ENCODE results near the gene NBL1.

NBL1 gene, protein sequence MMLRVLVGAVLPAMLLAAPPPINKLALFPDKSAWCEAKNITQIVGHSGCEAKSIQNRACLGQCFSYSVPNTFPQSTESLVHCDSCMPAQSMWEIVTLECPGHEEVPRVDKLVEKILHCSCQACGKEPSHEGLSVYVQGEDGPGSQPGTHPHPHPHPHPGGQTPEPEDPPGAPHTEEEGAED

DNA sequence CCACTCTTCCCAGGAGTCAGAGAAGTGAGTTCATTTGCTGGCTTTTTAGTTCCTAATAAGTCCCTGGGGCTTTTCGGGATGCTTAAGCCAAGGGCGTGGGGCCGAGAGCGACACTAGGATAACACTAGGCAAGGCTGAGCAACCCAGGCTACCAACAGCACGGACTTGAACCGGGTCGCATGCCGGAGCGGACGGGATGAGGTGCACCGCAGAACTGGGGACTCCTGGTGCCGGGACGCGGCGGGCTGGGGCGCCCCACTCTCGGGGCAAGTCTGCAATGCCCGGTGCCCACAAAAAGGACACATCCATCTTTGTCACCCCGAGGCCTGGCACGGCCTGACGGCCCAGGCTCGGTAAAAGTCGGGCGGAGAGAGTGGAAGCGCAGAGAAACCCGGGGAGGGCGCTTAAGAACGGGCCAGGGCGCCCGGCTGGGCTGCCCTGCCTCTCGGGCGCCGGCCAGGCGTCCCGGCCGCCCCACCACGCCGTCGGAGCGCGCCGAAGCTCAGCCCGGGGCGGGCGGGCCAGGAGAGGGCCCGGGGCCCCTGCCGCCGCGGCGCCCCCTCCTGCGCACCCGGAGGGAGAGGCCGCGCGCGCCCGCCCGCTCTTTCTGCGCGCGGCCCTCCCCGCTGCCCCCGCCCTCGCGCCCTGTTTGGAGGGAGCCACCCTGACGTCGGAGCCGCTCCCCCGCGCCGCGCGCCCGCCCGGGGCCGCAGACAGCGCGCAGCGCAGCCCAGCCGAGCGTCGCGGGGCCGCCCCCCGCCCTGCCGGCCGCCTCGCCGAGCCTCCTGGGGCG lies at the start of gene NBL1:
TSS of gene NBL1 (plus strand) at position 710 of the 793 bp plus-strand sequence. CDS start 10,720 bp downstream, outside the sequence.
- Mint-ChIP-seq H3K27me3 (peaks cover 23% of the 10 kb centered on the region), H3K27ac (peak within 1 kb of the TSS; percentile 88), H3K4me3 (peak within 1 kb of the TSS; percentile 96), H3K4me1 (peaks cover 31% of the 10 kb centered on the region), H3K9me3 (no peaks in the 10 kb centered on the region), H3K36me3 (ENCODE audit: low read depth) (peaks cover 2% of the 10 kb centered on the region)
- peak; percentile 79 for DNase-seq
- ATAC-seq = peak; percentile 84

- Mint-ChIP-seq H3K4me1 (peaks cover 49% of the 10 kb centered on the region), H3K4me3 (peak overlapping the region; percentile 99), H3K9me3 (peaks cover 4% of the 10 kb centered on the region), H3K27ac (peak overlapping the region; percentile 98), H3K27me3 (peaks cover 2% of the 10 kb centered on the region), H3K36me3 (ENCODE audit: low read depth) (peaks cover 30% of the 10 kb centered on the region)
- DNase-seq (no peak), ATAC-seq (peak; percentile 1)
Observed at GRCh38 chr1:19596065-19596713, 47.9 kb upstream of the NBL1 start.

GRCh38 chr1:19596714-19597495 lies 47.2 kb upstream of the NBL1 start:
- peaks cover 33% of the 10 kb centered on the region for H3K36me3 Mint-ChIP-seq (ENCODE audit: low read depth)
- H3K4me1 Mint-ChIP-seq = peaks cover 56% of the 10 kb centered on the region

GRCh38 chr1:19597496-19598309 lies 46.4 kb upstream of the NBL1 start:
- H3K27ac Mint-ChIP-seq = peak overlapping the region; percentile 98
- DNase-seq (no peak), ATAC-seq (no peak)
- peaks cover 63% of the 10 kb centered on the region for H3K4me1 Mint-ChIP-seq
- peak overlapping the region; percentile 99 for H3K4me3 Mint-ChIP-seq
- H3K36me3 Mint-ChIP-seq (ENCODE audit: low read depth) = peaks cover 38% of the 10 kb centered on the region
- H3K9me3 Mint-ChIP-seq = peaks cover 4% of the 10 kb centered on the region
- peaks cover 2% of the 10 kb centered on the region for H3K27me3 Mint-ChIP-seq

More at GRCh38 chr1:19596714-19597495, 47.2 kb upstream of the NBL1 start:
- peaks cover 2% of the 10 kb centered on the region for H3K27me3 Mint-ChIP-seq
- peaks cover 4% of the 10 kb centered on the region for H3K9me3 Mint-ChIP-seq
- ATAC-seq (peak; percentile 94), DNase-seq (peak; percentile 97)
- H3K4me3 Mint-ChIP-seq = peak overlapping the region; percentile 99
- H3K27ac Mint-ChIP-seq = peak overlapping the region; percentile 98

DNA sequence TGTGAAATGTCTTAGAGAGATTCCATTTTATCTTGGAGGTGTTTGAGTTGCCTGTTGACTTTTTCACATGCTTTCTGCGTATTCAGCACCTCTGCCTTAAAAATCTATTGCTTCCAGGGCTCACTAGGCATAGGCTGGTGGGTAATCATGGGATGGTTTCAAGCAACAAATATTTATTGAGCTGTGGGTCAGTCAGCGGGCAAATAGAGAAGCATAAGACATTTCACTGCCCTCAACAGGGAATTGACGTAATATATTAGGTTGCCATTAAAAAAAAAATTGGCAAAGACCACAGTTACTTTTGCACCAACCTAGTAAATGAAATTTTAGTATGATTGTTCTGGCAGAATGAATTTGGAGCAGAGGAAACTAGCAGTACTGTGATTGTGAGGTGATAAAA lies 44.3 kb upstream of the NBL1 start:
- Mint-ChIP-seq H3K9me3 (peaks cover 4% of the 10 kb centered on the region), H3K4me1 (peaks cover 84% of the 10 kb centered on the region), H3K36me3 (ENCODE audit: low read depth) (peaks cover 45% of the 10 kb centered on the region), H3K4me3 (peak overlapping the region; percentile 66), H3K27ac (peak overlapping the region; percentile 80), H3K27me3 (peaks cover 2% of the 10 kb centered on the region)
- ATAC-seq = no peak
- DNase-seq = no peak

GRCh38 chr1:19602486-19602885 lies 41.6 kb upstream of the NBL1 start:
- H3K27ac Mint-ChIP-seq = no peak overlapping the region
- peaks cover 95% of the 10 kb centered on the region for H3K4me1 Mint-ChIP-seq
- peaks cover 42% of the 10 kb centered on the region for H3K36me3 Mint-ChIP-seq (ENCODE audit: low read depth)
- peaks cover 3% of the 10 kb centered on the region for H3K9me3 Mint-ChIP-seq
- H3K27me3 Mint-ChIP-seq = no peaks in the 10 kb centered on the region
- ATAC-seq = no peak
- no peak overlapping the region for H3K4me3 Mint-ChIP-seq
- DNase-seq = no peak

DNA sequence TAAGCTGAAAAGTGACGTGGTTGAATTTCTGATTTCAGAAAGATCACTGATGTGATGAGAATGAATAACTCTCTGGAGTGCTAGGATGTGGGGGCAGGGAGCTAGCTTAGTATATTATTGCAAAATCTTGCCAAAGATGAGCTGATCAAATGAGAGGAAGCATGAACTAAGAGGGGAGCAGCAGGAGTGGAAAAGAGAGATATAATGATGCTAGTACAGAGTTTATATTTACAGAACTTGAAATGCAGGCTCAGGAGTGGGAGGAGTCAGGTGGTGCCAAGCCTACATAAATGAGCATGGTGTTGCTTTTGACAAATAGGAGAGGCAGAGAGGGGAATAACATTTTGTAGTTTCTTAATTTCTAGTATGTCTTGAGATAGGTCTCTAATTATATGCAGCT lies 38.1 kb upstream of the NBL1 start:
- no peak for DNase-seq

GRCh38 chr1:19606817-19607642 lies 37.1 kb upstream of the NBL1 start:
- Mint-ChIP-seq H3K36me3 (ENCODE audit: low read depth) (peaks cover 29% of the 10 kb centered on the region), H3K4me3 (no peak overlapping the region), H3K4me1 (peaks cover 64% of the 10 kb centered on the region), H3K27me3 (no peaks in the 10 kb centered on the region), H3K9me3 (no peaks in the 10 kb centered on the region), H3K27ac (peak overlapping the region; percentile 76)
- ATAC-seq = peak; percentile 80
- DNase-seq = peak; percentile 36

More for the DNA sequence above, 38.1 kb upstream of the NBL1 start:
- ATAC-seq = no peak
- no peaks in the 10 kb centered on the region for H3K27me3 Mint-ChIP-seq
- no peaks in the 10 kb centered on the region for H3K9me3 Mint-ChIP-seq
- peak overlapping the region; percentile 76 for H3K27ac Mint-ChIP-seq
- peak overlapping the region; percentile 1 for H3K4me3 Mint-ChIP-seq
- H3K36me3 Mint-ChIP-seq (ENCODE audit: low read depth) = peaks cover 34% of the 10 kb centered on the region
- peaks cover 72% of the 10 kb centered on the region for H3K4me1 Mint-ChIP-seq

GRCh38 chr1:19608232-19608631 lies 35.9 kb upstream of the NBL1 start:
- Mint-ChIP-seq H3K4me3 (no peak overlapping the region), H3K9me3 (no peaks in the 10 kb centered on the region), H3K27ac (no peak overlapping the region), H3K27me3 (no peaks in the 10 kb centered on the region), H3K4me1 (peaks cover 53% of the 10 kb centered on the region), H3K36me3 (ENCODE audit: low read depth) (peaks cover 27% of the 10 kb centered on the region)
- DNase-seq (no peak), ATAC-seq (no peak)

DNA sequence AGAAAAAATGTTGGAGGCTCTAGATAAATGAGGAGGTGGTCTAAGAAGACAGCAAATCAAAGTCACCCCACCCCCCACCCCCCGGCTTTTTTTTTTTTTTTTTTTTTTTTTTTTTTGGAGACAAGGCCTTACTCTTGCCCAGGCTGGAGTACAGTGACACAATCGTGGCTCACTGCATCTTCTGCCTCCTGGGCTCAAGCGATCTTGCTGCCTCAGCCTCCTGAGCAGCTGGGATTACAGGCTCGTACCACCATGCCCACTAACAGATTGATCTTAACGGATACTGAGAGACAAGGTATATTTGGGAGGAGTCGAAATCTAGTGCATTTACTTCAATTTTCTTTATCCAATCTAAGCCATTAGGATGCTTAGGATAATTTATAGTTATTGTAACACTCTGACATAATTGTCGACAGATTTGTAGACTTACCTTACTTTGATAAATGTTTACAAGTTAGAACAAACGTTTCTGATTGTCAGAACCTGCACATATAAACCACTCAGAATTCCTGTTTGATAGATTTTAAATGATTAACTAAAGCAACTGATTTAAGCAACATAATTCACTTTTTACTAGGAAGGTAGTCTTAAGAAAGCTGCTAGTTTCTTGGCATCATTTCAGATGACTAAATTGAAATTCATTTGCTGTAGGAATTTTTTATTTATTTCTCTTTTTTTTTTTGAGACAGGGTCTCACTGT lies 33.7 kb upstream of the NBL1 start:
- DNase-seq (no peak), ATAC-seq (no peak)
- Mint-ChIP-seq H3K4me1 (peaks cover 33% of the 10 kb centered on the region), H3K36me3 (ENCODE audit: low read depth) (peaks cover 24% of the 10 kb centered on the region), H3K4me3 (no peak overlapping the region), H3K9me3 (no peaks in the 10 kb centered on the region), H3K27me3 (no peaks in the 10 kb centered on the region), H3K27ac (no peak overlapping the region)

DNA sequence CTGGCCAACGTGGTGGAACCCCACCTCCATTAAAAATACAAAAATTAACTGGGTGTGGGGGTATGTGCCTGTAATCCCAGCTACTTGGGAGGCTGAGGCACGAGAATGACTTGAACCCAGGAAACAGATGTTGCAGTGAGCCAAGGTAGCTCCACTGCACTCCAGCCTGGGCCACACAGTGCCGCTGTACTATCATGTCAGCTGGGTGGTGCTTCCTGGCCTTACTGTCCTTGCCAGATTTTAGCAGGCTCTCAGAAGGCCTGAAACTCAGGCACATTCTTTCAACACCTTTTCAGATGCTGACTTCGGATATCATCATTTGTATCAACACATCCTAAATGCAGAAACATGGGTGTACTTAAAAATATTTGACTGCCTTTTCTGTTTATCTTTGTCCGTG lies 31.6 kb upstream of the NBL1 start:
- Mint-ChIP-seq H3K27ac (no peak overlapping the region), H3K27me3 (no peaks in the 10 kb centered on the region), H3K36me3 (ENCODE audit: low read depth) (peaks cover 30% of the 10 kb centered on the region), H3K4me1 (peaks cover 17% of the 10 kb centered on the region), H3K4me3 (no peak overlapping the region), H3K9me3 (no peaks in the 10 kb centered on the region)
- DNase-seq (no peak), ATAC-seq (no peak)

DNA sequence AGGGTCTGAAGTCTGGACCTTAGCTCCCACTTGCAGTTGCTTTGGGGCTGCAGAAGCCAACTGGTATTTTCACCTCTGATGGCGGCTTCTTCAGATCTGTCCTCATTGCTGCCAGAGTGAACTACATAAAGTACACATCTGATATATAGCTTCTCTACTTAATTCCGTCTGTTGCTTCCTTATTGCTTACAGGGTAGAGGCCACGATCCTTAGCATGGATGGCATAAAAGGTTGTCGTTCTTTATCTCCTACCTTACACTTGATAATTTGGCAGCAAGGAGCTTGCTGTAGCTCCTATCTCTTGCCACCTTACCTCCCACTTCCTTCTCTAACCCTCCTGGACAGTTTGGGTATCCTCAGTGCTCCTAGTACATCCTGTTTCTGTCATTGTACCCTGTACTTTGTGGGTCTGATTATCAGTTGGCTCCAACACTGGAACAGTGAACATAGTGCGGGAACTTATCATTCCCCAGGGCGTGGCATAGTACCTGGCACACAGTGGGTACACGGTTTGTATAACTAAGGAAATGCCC lies 30.9 kb upstream of the NBL1 start:
- peaks cover 23% of the 10 kb centered on the region for H3K36me3 Mint-ChIP-seq (ENCODE audit: low read depth)
- H3K27ac Mint-ChIP-seq = peak overlapping the region; percentile 9
- H3K4me1 Mint-ChIP-seq = peaks cover 10% of the 10 kb centered on the region
- no peaks in the 10 kb centered on the region for H3K27me3 Mint-ChIP-seq
- H3K4me3 Mint-ChIP-seq = no peak overlapping the region
- DNase-seq (no peak), ATAC-seq (no peak)
- no peaks in the 10 kb centered on the region for H3K9me3 Mint-ChIP-seq

Measured in activated naive CD8-positive, alpha-beta T cell treated with anti-CD3 and anti-CD28 coated beads, Interleukin-2, amount 50 U/mL, for 24 hours (primary cell).